K562 (cell line): ENCODE data around the gene TBC1D3B. TPM values are rescaled to one million over a fixed set of nuclear protein-coding genes. Genes with fewer than 3 reads are reported as not detected.

Experiments used
- ATAC-seq: fragments of 200-7000 bp; cut with Tn5 transposase; 3 replicates; pipeline ENCODE4 v1.9.1; 2020; ENCODE audit warnings: moderate library complexity
- BruUV-seq: library from RNA; stranded (reverse); fragments of 400-500 nt; replicated peaks from 2 replicates; lab custom pipeline; 2021; lab: Mats Ljungman, UMichigan
- CTCF ChIA-PET: fragments of 300-600 bp; formaldehyde crosslinking; extraction: SDS; loops from one replicate; lab custom pipeline; 2021; ENCODE audit warnings: low intra/inter-chr PET ratio; lab: Yijun Ruan, JAX
- POLR2A ChIA-PET: fragments of 300-600, 350-650 bp; sonication (Branson Sonifier 250); formaldehyde crosslinking; extraction: SDS; loops from one replicate; lab custom pipeline; 2021; ENCODE audit warnings: antibody characterized with exemption, inconsistent platforms; lab: Yijun Ruan, JAX
- DNase-seq, 4 experiments: peaks; one replicate each; pipeline versions ENCODE4 v3.0.0 to v3.0.0-alpha.2; 2011 to 2018; ENCODE audit warnings: low spot score in 3 of 4, mixed read lengths in 3 of 4; ENCODE audit errors: extremely low read depth in 1 of 4
- FAIRE-seq: peaks from 2 replicates; lab custom pipeline; 2011; peaks lifted over from hg19 to GRCh38; lab: Jason Lieb, UNC
- H2AFZ ChIP-seq: 2 replicates; pipeline ENCODE4 v1.6.0; 2011; ENCODE audit warnings: low read depth, low read length, control low read depth, inconsistent platforms
- H3K27ac ChIP-seq: fragments of 200-600 bp; 3 replicates; pipeline ENCODE4 v1.8.0; 2011; ENCODE audit warnings: low read depth, mild to moderate bottlenecking, control low read depth, inconsistent platforms, low read length, moderate library complexity, mixed read lengths; ENCODE audit errors: extremely low read depth
- H3K27me3 ChIP-seq, 2 experiments: fragments of 300-600 bp in 1 of 2; 2 replicates in 1 of 2; 3 replicates in 1 of 2; pipeline versions ENCODE4 v1.6.0 to v1.8.0; 2011; ENCODE audit warnings: inconsistent platforms in 2 of 2, low read length in 2 of 2, mild to moderate bottlenecking in 1 of 2, mixed read lengths in 1 of 2, moderate library complexity in 1 of 2; ENCODE audit not compliant: control insufficient read depth in 2 of 2, insufficient read depth in 2 of 2
- H3K36me3 ChIP-seq: fragments of 300-600 bp; 3 replicates; pipeline ENCODE4 v1.8.0; 2011; ENCODE audit warnings: mild to moderate bottlenecking, low read length, inconsistent platforms; ENCODE audit not compliant: control insufficient read depth, insufficient read depth
- H3K4me1 ChIP-seq, 2 experiments: fragments of 200-600 bp in 1 of 2; replicated peaks in 1 of 2; 2 replicates in 1 of 2; 3 replicates in 1 of 2; pipeline versions ENCODE4 v1.5.1 to v1.8.0; 2011; ENCODE audit warnings: inconsistent platforms in 2 of 2, low read length in 2 of 2, mild to moderate bottlenecking in 1 of 2, mixed read lengths in 1 of 2, moderate library complexity in 1 of 2; ENCODE audit not compliant: control insufficient read depth in 2 of 2, insufficient read depth in 2 of 2
- H3K4me2 ChIP-seq: 2 replicates; pipeline ENCODE4 v1.6.1; 2011; ENCODE audit warnings: low read length, control low read depth, inconsistent platforms, mixed read lengths; ENCODE audit not compliant: insufficient read depth
- H3K4me3 ChIP-seq: fragments of 200-600 bp; sonication (generic), shearing (Covaris generic); 2 replicates; pipeline ENCODE4 v1.5.1; 2016; ENCODE audit warnings: control low read depth, inconsistent platforms
- H3K79me2 ChIP-seq: fragments of 200-600 bp; 3 replicates; pipeline ENCODE4 v1.8.0; 2011; ENCODE audit warnings: low read length, inconsistent platforms; ENCODE audit not compliant: control insufficient read depth, insufficient read depth
- H3K9ac ChIP-seq, 2 experiments: 2 replicates each; pipeline versions ENCODE4 v1.6.0 to v1.6.1; 2011; ENCODE audit warnings: low read depth in 2 of 2, low read length in 2 of 2, control low read depth in 1 of 2, inconsistent platforms in 1 of 2, mild to moderate bottlenecking in 1 of 2, mixed read lengths in 1 of 2; ENCODE audit not compliant: insufficient read depth in 1 of 2
- H3K9me1 ChIP-seq: one replicate; pipeline ENCODE4 v1.6.0; 2011; ENCODE audit warnings: inconsistent platforms, mild to moderate bottlenecking, low read length, moderate library complexity; ENCODE audit not compliant: control insufficient read depth, insufficient read depth
- H3K9me3 ChIP-seq: replicated peaks from 2 replicates; pipeline ENCODE4 v1.5.1; 2011; ENCODE audit warnings: low read depth, low read length, inconsistent platforms; ENCODE audit not compliant: control insufficient read depth, insufficient read depth
- H4K20me1 ChIP-seq: replicated peaks from 2 replicates; pipeline ENCODE4 v1.6.1; 2011; ENCODE audit warnings: low read length, inconsistent platforms, mixed read lengths; ENCODE audit not compliant: control insufficient read depth, insufficient read depth
- CEBPZ ChIP-seq: fragments of 150-350 bp; IDR thresholded peaks from 2 replicates; pipeline ENCODE4 v1.6.1; 2014; ENCODE audit warnings: low read depth, mild to moderate bottlenecking, low read length, borderline replicate concordance
- ELF2 ChIP-seq: fragments of 250-450 bp; sonication (Bioruptor Pico); IDR thresholded peaks from 2 replicates; pipeline ENCODE4 v1.5.0; 2021; ENCODE audit warnings: mild to moderate bottlenecking
- NELFE ChIP-seq: IDR thresholded peaks from 2 replicates; pipeline ENCODE4 v1.6.1; 2011; ENCODE audit warnings: mild to moderate bottlenecking; ENCODE audit not compliant: insufficient read depth, insufficient read length
- REST ChIP-seq, 2 experiments: fragments of 450-650 bp; formaldehyde crosslinking in 1 of 2; IDR thresholded peaks; 2 replicates each; pipeline versions ENCODE4 v1.4.0 to v1.6.1; 2014 to 2020; ENCODE audit warnings: mild to moderate bottlenecking in 2 of 2, borderline replicate concordance in 1 of 2, low read depth in 1 of 2
- SMARCA5 ChIP-seq: fragments of 450-650 bp; IDR thresholded peaks from 2 replicates; pipeline ENCODE4 v1.6.1; 2016
- VEZF1 ChIP-seq: fragments of 200-800 bp; sonication (Bioruptor generic); IDR thresholded peaks from 2 replicates; pipeline ENCODE4 v1.6.1; 2017; ENCODE audit warnings: missing genetic modification characterization, missing compliant biosample characterization
- ZNF140 ChIP-seq: fragments of 250-450 bp; sonication (Bioruptor Pico); IDR thresholded peaks from 2 replicates; pipeline ENCODE4 v1.8.0; 2021; ENCODE audit warnings: moderate library complexity, mild to moderate bottlenecking, inconsistent platforms
- WGBS: fragments of 100-300 bp; shearing (Covaris generic); methylation state at CpG from one replicate; pipeline ENCODE4 v1.1.6; 2016; ENCODE audit warnings: low coverage, mixed read lengths; ENCODE audit not compliant: insufficient coverage; ENCODE audit errors: missing lambda C conversion rate; 5-methylcytosine and 5-hydroxymethylcytosine counted together
- in situ Hi-C: fragments of 300-500 bp; cut with MboI; formaldehyde crosslinking; loops from 4 replicates; pipeline ENCODE4 v1.15.0; 2018; ENCODE audit warnings: inconsistent platforms, mixed read lengths
- intact Hi-C: fragments of 100-400 bp; cut with micrococcal nuclease; formaldehyde crosslinking; loops from 2 replicates; pipeline ENCODE4 v1.14.2; 2022
- polyA plus RNA-seq, 8 experiments: library from polyadenylated mRNA; depleted of rRNA in 4 of 8; stranded (reverse) in 5 of 8; unstranded in 3 of 8; fragments of >200 nt; fragmentation: Nextera tagmentation in 2 of 8; fragmentation: Illumina TruSeq in 1 of 8; extraction: Ambion mirVana in 2 of 8; extraction: Trizol in 1 of 8; gene quantifications; 2 replicates each; pipeline versions ENCODE4 v1.2.1 to v1.2.3, GENCODE V29; 2011 to 2014; ENCODE audit warnings: inconsistent platforms in 1 of 8, missing spikeins in 1 of 8
- total RNA-seq, 7 experiments: library from RNA; depleted of rRNA in 6 of 7; stranded (reverse); fragments of >200 nt in 6 of 7; fragmentation: Illumina TruSeq in 2 of 7; extraction: Trizol in 2 of 7; gene quantifications; 2 replicates each; pipeline versions ENCODE4 v1.2.1 to v1.2.3, GENCODE V29; 2011 to 2021; ENCODE audit warnings: low replicate concordance in 1 of 7

Gene TBC1D3B
- total and polyA plus RNA-seq, 9 of the 15 experiments (the other 6 are each of a cell fraction or from before 2014, with no cell fraction given): 0.29 to 0.60 TPM; not detected in 7

- no peak overlapping the region for H2AFZ ChIP-seq
- ChIA-PET CTCF (no interaction called here), POLR2A (interaction anchor here (1.1 kb wide), 1 partner anchor 13 kb away, joined by 3 read pairs; no protein-coding TSS in a partner anchor)
- no peaks in the 10 kb centered on the region for H3K9me1 ChIP-seq
- no peaks in the 10 kb centered on the region for H3K36me3 ChIP-seq
- in situ Hi-C loops (loop anchor here (25.0 kb wide), 2 partner anchors 156 to 1956 kb away; no protein-coding TSS in a partner anchor), intact Hi-C loops (no loop called here)
- H3K9me3 ChIP-seq: no peaks in the 10 kb centered on the region
- 2% methylated on average over 4 of the region's 4 CpGs for WGBS
- no TSS peak for BruUV-seq
- H3K9ac ChIP-seq: no peak overlapping the region
- H3K4me2 ChIP-seq: no peak overlapping the region
- no peak for FAIRE-seq
- no peak overlapping the region for H3K4me3 ChIP-seq
- H3K27ac ChIP-seq: no peak overlapping the region
- no peak for DNase-seq
- H4K20me1 ChIP-seq: no peaks in the 10 kb centered on the region
- H3K27me3 ChIP-seq: peaks cover 0 to 6% of the 10 kb centered on the region in 2 experiments; a peak in 2 of 5 replicates
- no peaks in the 10 kb centered on the region for H3K79me2 ChIP-seq
- no peak for ATAC-seq
- no peaks in the 10 kb centered on the region; a peak in 1 of 5 replicates for H3K4me1 ChIP-seq
- no peak for TF ChIP-seq CEBPZ
- TF ChIP-seq NELFE: no peak
- TF ChIP-seq REST (IDR thresholded peaks at IDR 0.05; ENCODE audit: borderline replicate concordance): no peak
- TF ChIP-seq REST (CRISPR knock-in tag; IDR thresholded peaks at IDR 0.05; ENCODE audit: low read depth): no peak
- no peak for TF ChIP-seq ELF2 (CRISPR knock-in tag)
- no peak for TF ChIP-seq SMARCA5
- peak; percentile 26; the same call in 1 of the 2 replicates for TF ChIP-seq VEZF1 (CRISPR knock-in tag)
- TF ChIP-seq ZNF140: no peak
Measured at GRCh38 chr17:36205637-36206485, 29.4 kb upstream of the TBC1D3B start.
